ENCODE data around the gene MAP2K2.

The MAP2K2 gene

DNA sequence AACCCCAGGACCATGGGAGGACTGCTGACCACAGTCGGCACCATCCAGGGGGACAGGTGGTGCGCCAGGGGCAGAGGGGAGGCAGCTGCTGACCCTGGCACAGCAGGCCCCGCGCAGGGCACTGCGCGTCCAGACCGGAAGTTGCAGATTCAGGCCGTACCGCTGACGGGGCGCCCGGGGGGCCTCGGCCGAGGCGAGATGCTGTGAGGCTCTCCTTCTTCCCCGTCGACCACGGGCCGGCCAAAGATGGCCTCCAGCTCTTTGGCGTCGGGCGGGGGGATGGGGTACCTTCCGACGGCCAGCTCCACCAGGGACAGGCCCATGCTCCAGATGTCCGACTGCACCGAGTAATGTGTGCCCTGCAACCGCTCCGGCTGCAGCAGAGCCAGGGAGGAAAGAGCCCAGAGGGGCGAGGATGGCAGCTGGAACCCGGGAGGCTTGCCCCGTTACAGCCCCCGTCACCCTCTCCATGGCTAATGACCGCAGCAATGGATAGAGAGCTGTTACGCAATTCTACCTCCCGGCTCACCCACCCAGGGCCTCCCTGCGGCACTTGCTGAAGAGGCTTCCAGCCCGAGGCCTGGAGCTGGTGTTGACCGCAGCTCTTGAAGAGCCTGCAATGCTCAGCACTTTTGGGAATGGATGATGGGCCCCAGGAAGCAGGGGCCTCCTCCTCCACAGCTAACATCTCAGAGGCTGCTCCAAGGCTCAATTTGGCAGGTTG, 24.7 kb downstream of the MAP2K2 start:
- DNase-seq (ENCODE audit: low read depth in 2 of 2), result no peak

DNA sequence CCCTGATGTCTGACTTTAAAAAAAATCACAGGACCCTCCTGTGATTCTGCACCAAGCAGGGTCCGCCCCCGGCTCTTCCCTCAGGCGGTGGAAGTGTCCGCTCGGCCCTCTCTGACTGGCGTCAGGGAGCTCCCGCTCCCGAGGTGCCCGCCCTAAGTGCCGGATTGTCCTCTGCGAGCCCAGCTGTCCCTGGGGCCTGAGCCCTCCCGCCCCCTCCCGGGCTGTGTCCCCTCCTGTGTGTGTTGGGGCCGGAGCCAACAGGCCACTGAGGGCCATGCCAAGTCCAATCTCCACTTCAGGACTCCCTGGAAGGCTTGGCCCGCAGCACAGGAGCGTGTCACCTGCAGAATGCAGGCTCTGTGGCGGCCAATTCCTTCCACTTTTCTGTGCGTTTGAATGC, 25.4 kb downstream of the MAP2K2 start:
- no peak for DNase-seq (ENCODE audit: low read depth in 2 of 2)

DNA sequence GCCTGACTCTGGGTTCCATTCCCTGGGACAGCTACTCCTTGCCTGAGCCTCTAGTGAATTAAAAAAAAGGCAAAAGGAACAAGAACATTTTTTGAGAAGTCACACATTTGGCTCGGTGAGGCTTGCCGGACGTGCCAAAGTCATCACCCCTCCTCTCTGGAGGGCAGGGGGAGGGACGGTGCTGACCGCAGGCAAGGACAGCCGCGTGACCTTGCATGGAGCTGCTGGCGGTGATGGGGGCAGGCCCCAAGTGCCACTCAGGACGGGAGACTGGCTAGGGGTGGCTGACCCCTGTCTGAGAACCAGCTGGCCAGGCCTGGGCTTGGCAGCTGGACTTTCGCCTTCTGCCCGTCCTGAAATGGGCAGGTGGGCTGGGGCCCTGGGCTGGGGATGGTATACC, 26.4 kb downstream of the MAP2K2 start:
- no peak for DNase-seq (ENCODE audit: low read depth in 2 of 2)

GRCh38 chr19:4096049-4096892, 27.7 kb downstream of the MAP2K2 start:
- DNase-seq (ENCODE audit: low read depth in 2 of 2), result no peak

DNA sequence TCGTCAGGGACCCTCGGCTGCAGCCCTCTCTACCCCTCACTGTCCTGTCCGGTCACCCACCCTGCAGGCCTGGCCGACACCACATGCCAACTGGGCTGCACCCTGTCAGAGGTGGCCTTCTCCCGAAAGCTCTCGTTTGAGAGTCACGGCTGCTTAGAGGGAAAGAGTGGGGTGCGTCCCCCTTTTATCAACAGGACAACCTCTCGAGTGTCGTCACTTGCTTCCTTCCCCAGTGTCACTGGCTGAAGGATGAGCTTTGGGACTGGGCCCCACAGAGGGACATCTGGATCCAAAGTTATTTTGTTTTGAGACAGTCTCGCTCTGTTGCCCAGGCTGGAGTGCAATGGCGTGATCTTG, 28.5 kb downstream of the MAP2K2 start:
- no peak for DNase-seq (ENCODE audit: low read depth in 2 of 2)

DNA sequence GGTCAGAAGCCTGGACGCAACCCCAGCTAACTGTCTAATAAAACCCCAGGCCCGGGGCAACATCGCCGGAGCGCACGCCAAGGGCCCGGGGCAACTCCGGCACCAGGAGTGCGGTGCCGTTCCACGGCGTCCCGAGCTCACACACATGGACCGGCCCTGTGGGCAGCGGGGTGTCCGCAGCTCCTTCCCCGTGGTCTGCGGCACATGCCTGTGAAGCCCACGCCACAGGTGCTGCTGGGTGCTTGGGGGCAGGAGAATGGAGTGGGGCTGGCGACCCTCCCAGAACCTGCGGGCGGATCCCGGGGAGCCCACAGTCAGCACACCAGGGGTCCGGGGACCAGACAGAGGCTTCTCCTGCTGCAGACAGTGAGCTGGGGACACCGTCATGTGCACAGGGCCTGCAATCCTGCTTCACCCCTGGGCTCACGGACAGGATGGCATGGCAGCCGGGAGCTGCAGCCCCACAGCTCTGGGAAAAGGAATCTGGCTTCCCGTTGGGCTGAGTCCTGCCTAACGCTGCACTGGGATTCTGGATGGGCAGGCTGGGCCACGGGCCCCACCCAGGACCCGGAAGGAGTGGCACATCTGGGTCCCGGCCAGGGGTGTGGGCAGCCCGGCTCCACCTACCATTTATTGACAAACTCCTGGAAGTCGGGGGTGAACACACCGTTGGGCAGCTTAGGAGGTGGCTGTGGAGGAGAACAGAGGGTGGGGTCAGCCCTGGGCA, 29.0 kb downstream of the MAP2K2 start:
- DNase-seq (ENCODE audit: low read depth in 2 of 2), result no peak

DNA sequence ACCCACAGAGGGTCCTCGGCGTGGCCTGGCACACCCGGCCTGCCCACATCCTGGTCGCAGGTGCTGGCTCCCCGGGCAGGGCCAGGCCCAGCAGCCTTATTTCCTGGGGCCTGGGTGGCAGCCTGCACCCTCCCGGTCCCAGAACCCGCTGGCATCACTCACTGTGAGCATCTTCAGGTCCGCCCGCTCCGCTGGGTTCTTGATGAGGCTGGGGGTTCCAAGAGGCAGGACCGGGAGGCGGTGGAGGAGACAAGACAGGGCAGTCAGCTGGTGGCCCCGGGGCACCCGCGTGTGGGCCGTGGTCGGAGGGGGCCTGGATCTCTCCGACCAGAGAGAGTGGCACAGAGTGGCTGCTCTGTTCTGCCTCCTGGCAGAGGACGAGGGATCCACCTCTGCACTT, 29.6 kb downstream of the MAP2K2 start:
- DNase-seq (ENCODE audit: low read depth in 2 of 2), result no peak

GRCh38 chr19:4093643-4094175, 30.2 kb downstream of the MAP2K2 start:
- no peak for DNase-seq (ENCODE audit: low read depth in 2 of 2)

DNA sequence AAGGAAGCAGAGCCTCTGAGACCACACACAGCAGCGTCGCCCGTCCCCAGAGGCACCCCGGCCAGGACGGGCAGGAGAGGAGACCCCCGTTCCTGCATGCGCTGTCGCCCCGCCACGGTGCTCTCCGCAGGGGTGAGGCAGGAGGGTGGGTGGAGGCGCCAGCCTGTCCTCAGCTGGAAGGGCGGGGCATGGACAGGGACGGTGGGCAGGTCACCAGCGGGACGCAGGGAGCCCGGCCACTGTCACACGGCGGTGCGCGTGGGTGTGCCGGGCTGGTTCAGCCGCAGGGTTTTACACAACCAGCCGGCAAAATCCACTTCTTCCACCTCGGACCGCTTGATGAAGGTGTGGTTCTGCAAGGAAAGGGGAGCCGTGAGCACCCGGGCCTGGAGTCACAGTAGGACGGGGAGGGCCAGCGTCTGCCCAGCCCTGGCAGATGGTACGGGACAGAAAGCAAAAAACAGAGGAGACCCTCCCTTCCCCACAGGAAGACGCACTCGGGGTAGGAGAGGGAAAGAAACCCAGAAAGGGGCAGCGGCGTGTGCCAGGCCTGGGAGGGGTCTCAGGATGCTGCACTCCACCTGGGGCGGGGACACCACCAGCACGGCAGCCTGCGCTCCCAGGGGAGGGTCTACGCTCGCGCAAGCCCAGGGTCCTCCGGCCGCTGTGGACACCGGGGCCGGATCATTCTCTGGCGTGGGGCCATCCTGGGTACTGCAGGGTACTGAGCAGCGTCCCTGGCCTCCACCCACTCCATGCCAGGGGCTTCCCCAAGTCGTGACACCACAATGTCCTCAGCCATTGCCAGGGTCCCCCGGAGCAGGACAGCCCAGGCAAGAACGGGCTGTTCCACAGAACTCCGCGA, 33.3 kb downstream of the MAP2K2 start:
- no peak for DNase-seq (ENCODE audit: low read depth in 2 of 2)

- no peak for DNase-seq (ENCODE audit: low read depth in 2 of 2)
Measured at GRCh38 chr19:4089946-4090345, 34.0 kb downstream of the MAP2K2 start.

DNA sequence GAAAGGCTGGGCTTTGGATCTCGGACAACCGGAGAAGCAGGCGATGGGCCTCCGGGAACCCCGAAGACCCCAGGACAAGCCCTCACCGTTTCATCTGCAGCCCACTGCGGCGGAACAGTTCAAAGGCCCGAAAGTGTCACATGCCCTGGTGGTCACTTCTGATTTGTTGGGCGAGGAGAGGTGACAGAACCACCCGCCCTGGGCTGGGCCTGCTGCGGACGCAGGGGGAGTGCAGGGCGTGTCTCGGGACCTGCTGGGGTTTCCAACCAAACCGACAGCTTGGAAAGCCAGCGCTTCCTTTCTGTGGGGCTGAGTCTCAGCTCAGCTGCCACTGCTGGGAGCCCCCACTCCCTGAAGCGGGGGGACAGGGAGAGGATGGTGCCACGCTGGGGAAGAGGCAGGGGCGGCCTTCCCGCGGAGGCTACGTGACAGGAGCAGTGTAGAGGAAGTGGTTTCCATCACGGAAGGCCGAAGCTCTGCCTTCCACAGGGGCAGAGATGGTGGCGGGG, 34.5 kb downstream of the MAP2K2 start:
- DNase-seq (ENCODE audit: low read depth in 2 of 2), result peak in 1 of 2 donors; percentile 26

DNA sequence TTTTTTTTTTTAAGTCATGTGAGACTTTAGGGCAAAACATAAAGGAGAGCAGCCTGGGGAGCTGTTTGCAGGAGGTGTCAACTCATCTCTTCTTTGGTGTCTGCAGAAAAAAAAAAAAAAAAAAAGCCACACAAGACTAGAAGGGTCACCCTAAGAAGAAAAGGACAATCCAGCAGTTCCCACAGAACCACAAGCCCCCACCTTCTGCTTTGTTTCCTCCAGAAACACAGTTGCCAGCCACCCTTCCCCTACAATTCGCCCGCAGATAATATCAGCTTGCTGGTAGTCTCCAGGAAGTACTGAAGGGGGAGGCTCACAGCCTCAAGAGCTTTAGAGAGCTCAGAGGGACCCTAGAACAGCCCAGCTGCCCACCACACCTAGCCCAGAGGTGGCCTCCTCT, 34.9 kb downstream of the MAP2K2 start:
- DNase-seq (ENCODE audit: low read depth in 2 of 2), result peak in 1 of 2 donors; percentile 36

DNA sequence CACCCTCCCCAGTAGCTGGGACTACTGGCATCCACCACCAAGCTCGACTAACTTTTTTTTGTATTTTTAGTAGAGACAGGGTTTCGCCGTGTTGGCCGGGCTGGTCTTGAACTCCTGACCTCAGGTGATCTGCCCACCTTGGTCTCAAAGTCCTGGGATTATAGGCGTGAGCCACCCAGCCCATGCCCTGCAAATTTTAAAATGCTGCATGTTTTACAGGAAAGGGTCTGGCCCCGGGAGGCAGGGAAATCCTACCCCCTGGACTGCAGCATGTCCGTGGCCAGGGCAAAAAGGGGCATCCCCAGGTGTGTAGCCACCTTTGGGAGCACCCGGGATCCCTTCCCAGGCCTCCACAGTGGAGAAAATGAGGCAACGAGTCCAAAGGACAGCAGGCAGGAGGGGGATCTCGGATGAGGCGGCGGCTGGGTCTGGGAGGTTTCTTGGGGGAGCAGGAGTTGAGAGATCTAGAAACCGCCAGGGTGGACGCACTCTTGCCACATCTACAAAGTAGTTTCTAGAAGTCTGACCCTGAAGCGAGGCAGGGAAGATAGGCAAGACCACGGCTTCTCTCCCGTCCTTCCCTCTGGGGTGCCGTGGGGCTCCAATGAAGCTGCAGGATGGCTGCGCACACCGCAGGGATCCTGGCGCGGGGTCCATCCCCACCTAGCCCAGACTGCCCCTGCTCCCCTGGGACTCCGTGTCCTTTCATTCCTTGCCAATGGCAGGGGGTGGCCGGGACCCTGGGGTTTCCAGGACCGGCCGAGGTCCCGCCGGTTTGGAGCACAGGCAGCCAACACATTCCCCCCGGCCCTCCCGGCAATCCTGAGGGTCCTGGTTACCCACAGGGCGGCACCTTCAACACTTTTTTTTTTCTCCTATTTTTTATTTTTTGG, 35.9 kb downstream of the MAP2K2 start:
- DNase-seq (ENCODE audit: low read depth in 2 of 2), result no peak

- no peak for DNase-seq (ENCODE audit: low read depth in 2 of 2)
Measured at GRCh38 chr19:4086411-4086867, 37.5 kb downstream of the MAP2K2 start.

DNA sequence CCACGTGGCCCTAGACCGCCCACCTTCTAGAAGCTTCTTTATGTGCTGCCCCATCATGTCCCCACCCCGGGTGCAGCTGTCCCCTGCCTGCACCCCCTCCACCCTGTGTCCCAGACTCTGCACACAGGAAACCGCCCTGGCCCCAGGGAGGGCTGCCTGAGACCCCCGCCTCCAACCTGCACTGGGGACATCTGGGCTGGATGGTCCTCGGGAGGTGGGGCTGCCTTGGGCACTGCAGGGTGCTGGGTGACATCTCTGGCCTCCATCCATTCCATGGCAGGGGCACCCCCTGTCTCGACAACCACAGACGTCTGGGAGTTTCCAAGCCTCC, 39.4 kb downstream of the MAP2K2 start:
- DNase-seq (ENCODE audit: low read depth in 2 of 2), result no peak

- no peak for DNase-seq (ENCODE audit: low read depth in 2 of 2)
Measured at GRCh38 chr19:4083677-4084546, 40.0 kb downstream of the MAP2K2 start.

- DNase-seq (ENCODE audit: low read depth in 2 of 2), result no peak
Measured at GRCh38 chr19:4082172-4082571, 41.8 kb downstream of the MAP2K2 start.

DNA sequence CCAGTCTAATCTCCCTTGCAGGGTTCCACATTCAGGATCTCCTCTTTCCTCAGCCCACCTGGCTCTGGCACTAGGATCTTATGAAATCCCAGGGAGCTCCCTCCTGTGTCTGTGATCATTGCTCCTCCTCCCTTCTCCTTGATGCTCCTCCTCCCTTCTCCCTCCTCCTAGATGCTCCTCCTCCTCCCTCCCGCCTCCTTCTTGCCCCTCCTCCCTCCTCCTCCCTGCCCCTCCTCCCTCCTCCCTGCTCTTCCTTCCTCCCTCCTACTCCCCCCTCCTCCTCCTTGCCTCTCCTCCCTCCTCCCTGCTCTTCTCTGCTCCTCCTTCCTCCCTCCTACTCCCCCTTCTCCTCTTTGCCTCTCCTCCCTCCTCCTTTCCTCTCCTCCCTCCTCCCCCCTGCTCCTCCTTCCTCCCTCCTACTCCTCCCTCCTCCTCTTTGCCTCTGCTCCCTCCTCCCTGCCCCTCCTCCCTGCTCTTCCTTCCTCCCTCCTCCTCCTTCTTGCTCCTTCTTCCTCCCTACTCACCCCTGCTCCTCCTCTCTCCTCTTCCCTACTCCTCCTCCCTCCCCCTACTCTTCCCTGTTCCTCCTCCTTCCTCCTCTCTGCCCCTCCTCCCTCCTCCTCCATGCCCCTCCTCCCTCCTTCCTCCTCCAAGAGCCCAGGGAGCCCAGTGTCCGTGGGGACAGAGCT, 42.3 kb downstream of the MAP2K2 start:
- DNase-seq (ENCODE audit: low read depth in 2 of 2), result no peak

GRCh38 chr19:4080473-4080872, 43.4 kb downstream of the MAP2K2 start:
- DNase-seq (ENCODE audit: low read depth in 2 of 2), result no peak
